ENCODE results near the gene ERN1. TPM values are rescaled to one million over a fixed set of nuclear protein-coding genes. Genes with fewer than 3 reads are reported as not detected.

ERN1 gene
- total RNA-seq, 4 donors from 2014 or later, result 7.8 to 29.2 (median 12.8) TPM

GRCh38 chr17:64176556-64176955 lies 46.6 kb upstream of the ERN1 start:
- H3K27ac ChIP-seq, result peak overlapping the region in 1 of 4 donors; percentile 0

GRCh38 chr17:64174686-64175456 lies 44.9 kb upstream of the ERN1 start:
- peaks cover 0 to 2% (median 0%) of the 10 kb centered on the region in 4 donors for H3K4me1 ChIP-seq
- H3K27me3 ChIP-seq, result no peaks in the 10 kb centered on the region
- no peak for DNase-seq
- no peak overlapping the region for H3K4me3 ChIP-seq
- no peak for TF ChIP-seq CTCF (IDR thresholded peaks at IDR 0.05)
- TF ChIP-seq EP300 (IDR thresholded peaks at IDR 0.05; ENCODE audit: low read depth), result no peak
- TF ChIP-seq POLR2A (IDR thresholded peaks at IDR 0.05), result peak; percentile 25
- no peak for TF ChIP-seq POLR2AphosphoS5 (IDR thresholded peaks at IDR 0.05)
- peak overlapping the region in 2 of 4 donors; percentile 35 to 38 for H3K27ac ChIP-seq
- peaks cover 0 to 9% (median 0%) of the 10 kb centered on the region in 4 donors for H3K36me3 ChIP-seq
- no peaks in the 10 kb centered on the region for H3K9me3 ChIP-seq
- WGBS, 2 donors (ENCODE audit: low coverage in 1 of 2), result 73 to 88% methylated on average over 2 to 7 of the region's 7 CpGs
- in situ Hi-C loops (cut with MboI; ENCODE audit: low pct_ligation_motif_present in 1 of 4, low pct_unique_long_range_greater_than_20kb in 1 of 4, low sequenced_read_pairs in 3 of 4), result loop anchor here in 2 of 4 donors (25.0 kb wide), 2 partner anchors 87 to 112 kb away; partner anchors contain the start of gene TEX2 (in 1 of the 2)
- intact Hi-C loops (cut with DNase I; ENCODE audit: low total_unique reads), result no loop called here

More at GRCh38 chr17:64176556-64176955, 46.6 kb upstream of the ERN1 start:
- Histone ChIP-seq H3K36me3 (peaks cover 0 to 4% (median 0%) of the 10 kb centered on the region in 4 donors), H3K4me1 (peaks cover 0 to 3% (median 1%) of the 10 kb centered on the region in 4 donors), H3K27me3 (no peaks in the 10 kb centered on the region), H3K9me3 (no peaks in the 10 kb centered on the region), H3K4me3 (no peak overlapping the region)
- intact Hi-C loops (cut with DNase I; ENCODE audit: low total_unique reads) (no loop called here), in situ Hi-C loops (cut with MboI; ENCODE audit: low pct_ligation_motif_present in 1 of 4, low pct_unique_long_range_greater_than_20kb in 1 of 4, low sequenced_read_pairs in 3 of 4) (no loop called here)
- TF ChIP-seq POLR2A (IDR thresholded peaks at IDR 0.05) (no peak), EP300 (IDR thresholded peaks at IDR 0.05; ENCODE audit: low read depth) (no peak), POLR2AphosphoS5 (IDR thresholded peaks at IDR 0.05) (no peak), CTCF (IDR thresholded peaks at IDR 0.05) (no peak)
- no peak for DNase-seq

- intact Hi-C loops (cut with DNase I; ENCODE audit: low total_unique reads), result no loop called here
- Histone ChIP-seq H3K27me3 (no peaks in the 10 kb centered on the region), H3K4me1 (no peaks in the 10 kb centered on the region), H3K4me3 (no peak overlapping the region), H3K27ac (peak overlapping the region in 1 of 4 donors; percentile 24), H3K9me3 (no peaks in the 10 kb centered on the region), H3K36me3 (peaks cover 0 to 9% (median 0%) of the 10 kb centered on the region in 4 donors)
- in situ Hi-C loops (cut with MboI; ENCODE audit: low pct_ligation_motif_present in 1 of 4, low pct_unique_long_range_greater_than_20kb in 1 of 4, low sequenced_read_pairs in 3 of 4), result loop anchor here in 2 of 4 donors (25.0 kb wide), 2 partner anchors 89 to 114 kb away; partner anchors contain the start of gene TEX2 (in 1 of the 2)
- DNase-seq, result no peak
- 96 to 100% methylated on average over 3 of the region's 3 CpGs for WGBS, 2 donors (ENCODE audit: low coverage in 1 of 2)
- TF ChIP-seq POLR2A (IDR thresholded peaks at IDR 0.05) (no peak), POLR2AphosphoS5 (IDR thresholded peaks at IDR 0.05) (no peak), EP300 (IDR thresholded peaks at IDR 0.05; ENCODE audit: low read depth) (no peak), CTCF (IDR thresholded peaks at IDR 0.05) (no peak)
These were observed 43.7 kb upstream of the ERN1 start for GRCh38 chr17:64173646-64174045.

- Histone ChIP-seq H3K4me1 (no peaks in the 10 kb centered on the region), H3K9me3 (no peaks in the 10 kb centered on the region), H3K36me3 (peaks cover 0 to 9% (median 0%) of the 10 kb centered on the region in 4 donors), H3K27ac (no peak overlapping the region), H3K27me3 (no peaks in the 10 kb centered on the region), H3K4me3 (no peak overlapping the region)
- 75 to 76% methylated on average over 2 to 3 of the region's 3 CpGs for WGBS, 2 donors (ENCODE audit: low coverage in 1 of 2)
- no peak for DNase-seq
- TF ChIP-seq CTCF (IDR thresholded peaks at IDR 0.05), result no peak
- no peak for TF ChIP-seq EP300 (IDR thresholded peaks at IDR 0.05; ENCODE audit: low read depth)
- no peak for TF ChIP-seq POLR2A (IDR thresholded peaks at IDR 0.05)
- in situ Hi-C loops (cut with MboI; ENCODE audit: low pct_ligation_motif_present in 1 of 4, low pct_unique_long_range_greater_than_20kb in 1 of 4, low sequenced_read_pairs in 3 of 4) (loop anchor here in 2 of 4 donors (25.0 kb wide), 2 partner anchors 90 to 115 kb away; partner anchors contain the start of gene TEX2 (in 1 of the 2)), intact Hi-C loops (cut with DNase I; ENCODE audit: low total_unique reads) (no loop called here)
These were observed 42.6 kb upstream of the ERN1 start for GRCh38 chr17:64172510-64172909.
